NCI-H187 (cell line): ENCODE measurements around the gene BMP2K.
A peak's percentile ranks its signal among the peaks of the same experiment; 100 is the strongest.

ENCODE experiments used
- DNase-seq, 2 experiments: peaks; one replicate each; lab custom pipeline; 2025; lab: John Stamatoyannopoulos, UW

BMP2K gene

DNA sequence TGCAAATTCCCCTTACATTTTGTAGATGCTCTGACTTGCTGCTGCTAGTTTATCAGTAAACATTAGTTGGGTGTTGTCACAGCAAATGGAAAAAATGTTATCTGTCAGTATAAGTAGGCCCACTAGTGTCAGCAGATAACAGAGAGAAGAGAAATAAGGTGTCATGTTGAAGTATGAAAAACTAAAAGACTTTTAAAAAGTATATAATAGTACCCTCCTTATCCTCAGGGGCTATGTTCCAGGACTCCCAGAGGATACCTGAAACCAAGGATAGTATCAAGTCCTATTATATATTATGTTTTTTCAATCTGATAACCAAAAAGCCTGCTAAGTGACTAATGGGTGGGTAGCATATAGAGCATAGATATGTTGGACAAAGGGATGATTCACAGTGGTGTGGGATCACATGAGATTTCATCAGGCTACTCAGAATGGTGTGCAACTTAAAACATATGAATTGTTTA lies 11.6 kb upstream of the BMP2K start:
- no peak for DNase-seq

DNA sequence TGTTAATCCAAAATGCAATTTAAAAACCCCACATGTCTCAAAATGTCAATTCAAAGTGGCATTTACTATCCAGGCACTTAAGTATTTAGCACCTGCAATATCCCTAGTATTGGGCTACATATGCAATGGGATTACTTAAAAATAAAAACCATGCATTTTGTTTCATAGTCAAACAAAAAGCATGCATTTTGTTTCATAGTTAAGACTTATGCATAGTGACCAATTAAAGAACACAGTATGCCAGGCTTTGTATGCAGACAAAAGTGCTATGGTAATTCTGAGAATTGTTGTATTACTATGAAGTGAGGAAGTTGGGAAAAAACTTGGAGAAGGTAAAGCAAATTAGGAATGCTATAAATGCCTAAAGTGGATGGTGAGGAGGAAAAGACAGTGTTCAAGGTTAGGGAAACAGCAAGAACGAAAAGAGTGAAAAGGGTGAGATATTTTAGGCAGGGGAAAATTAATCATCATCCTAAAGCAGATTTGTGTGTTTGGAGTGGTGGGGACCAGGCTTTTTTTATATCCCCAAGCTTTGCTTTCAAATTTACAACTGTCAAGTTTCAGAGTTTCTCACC lies 10.6 kb upstream of the BMP2K start:
- DNase-seq: no peak

GRCh38 chr4:78766026-78766425 lies 10.1 kb upstream of the BMP2K start:
- no peak for DNase-seq

DNA sequence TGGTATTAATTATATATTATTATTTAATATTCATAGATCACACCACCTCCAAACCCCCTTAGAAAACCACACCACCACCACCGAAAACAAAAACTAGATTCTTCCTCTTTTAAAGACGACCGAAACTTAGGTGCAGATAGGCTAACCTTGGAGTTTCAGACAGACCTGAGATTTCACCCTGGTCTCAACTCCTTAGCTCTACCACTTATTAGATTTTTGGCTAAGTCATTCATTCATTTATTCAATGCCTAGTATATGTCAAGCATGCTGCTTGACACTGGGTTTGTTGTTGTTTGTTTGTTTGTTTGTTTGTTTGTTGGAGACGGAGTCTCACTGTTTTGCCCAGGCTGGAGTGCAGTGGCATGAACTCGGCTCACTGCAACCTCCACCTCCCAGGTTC lies 9.5 kb upstream of the BMP2K start:
- no peak for DNase-seq

- DNase-seq: no peak
Observed at GRCh38 chr4:78767350-78767749, 8.8 kb upstream of the BMP2K start.

DNA sequence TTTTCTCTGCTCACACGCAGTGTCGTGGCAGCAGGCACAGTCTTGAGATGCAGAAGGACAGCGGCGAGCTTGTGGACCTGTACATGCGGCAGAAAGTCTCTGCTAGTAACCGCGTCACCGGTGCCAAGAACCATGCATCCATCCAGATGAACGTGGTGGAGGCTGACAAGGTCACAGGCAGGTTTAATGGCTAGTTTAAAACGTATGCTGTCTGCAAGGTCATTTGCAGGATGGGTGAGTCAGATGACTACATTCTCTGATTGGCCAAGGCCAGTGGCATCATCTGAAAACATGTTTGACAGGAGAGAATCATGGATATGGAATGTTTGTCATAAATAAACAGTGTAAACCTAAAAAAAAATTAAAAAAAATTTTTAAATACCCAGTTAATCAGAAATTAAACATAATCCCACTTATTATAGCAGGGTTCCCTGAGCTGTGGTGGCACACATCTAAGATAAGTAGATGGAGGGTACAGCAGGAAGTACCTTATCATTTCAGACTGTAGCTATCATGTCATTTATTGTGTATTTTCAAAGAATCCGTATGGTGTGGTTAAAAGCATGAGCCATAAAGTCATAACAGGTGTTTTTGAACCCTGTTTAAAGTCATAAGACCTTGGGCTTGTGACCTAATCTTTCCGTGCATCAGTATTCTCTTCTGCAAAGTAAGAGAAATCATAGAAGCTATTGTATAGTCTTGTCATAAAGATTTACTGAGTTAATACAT lies 7.5 kb upstream of the BMP2K start:
- no peak for DNase-seq

- no peak for DNase-seq
Observed at GRCh38 chr4:78770091-78770642, 6.0 kb upstream of the BMP2K start.

DNA sequence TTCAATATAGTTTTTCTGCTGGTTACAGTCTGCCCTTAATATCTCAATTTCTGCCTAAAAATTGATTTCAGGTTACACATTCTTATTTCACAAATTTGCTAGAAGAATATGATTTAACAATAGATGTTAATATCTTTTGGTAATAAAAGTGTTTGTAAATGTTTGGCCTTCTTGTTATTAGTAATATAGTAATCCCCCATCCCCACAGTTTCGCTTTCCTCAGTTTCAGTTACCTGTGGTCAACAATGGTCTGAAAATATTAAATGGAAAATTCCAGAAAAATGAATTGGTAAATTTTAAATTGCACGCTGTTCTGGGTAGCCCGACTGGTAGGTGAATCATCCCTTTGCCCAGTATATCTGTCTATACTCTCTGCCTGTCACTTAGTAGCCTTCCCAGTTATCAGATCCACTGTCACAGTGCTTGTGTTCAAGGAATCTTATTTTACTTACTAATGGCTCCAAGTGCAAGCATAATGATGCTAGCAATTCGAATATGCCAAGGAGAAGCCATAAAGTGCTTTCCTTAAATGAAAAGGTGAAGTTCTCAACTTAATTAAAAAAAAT lies 3.5 kb upstream of the BMP2K start:
- no peak for DNase-seq

- no peak for DNase-seq
Observed at GRCh38 chr4:78774417-78774816, 1.7 kb upstream of the BMP2K start.

DNA sequence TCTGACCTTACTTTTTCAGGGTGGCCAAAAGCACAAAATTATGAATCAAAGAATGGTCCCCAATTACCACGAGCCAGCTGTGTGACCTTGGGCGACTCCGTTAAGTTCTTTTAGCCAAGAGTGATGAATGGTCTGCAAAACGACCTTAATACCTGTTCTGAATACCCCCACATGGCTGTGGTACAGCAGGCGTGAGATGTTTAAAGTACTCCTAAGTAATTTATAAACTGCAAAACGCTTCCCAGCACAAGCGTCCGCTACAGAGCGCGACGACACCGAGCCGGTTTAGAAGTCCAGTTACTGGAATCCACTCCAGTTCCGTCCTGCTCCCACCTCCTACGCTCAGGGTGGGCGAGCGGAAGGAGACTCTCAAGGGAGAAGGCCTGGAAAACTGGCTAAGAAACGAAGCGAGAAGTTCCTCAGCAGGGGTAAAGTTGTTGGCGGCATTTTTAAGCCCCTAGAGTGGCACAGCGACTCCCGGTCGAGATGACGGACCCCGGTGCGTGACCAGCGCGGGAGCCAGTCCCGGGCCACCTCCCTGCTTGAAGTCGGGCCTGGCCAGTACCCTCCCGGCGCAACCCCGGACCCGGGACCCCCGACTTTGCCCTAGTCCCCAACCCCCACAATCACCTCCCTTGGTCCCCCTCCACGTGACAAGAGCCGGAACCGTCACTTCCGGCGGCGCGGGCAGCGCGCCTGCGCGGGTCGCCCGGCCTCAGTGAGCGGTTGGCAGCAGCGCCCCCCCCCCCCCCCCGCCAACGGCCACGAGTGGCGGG lies 659 bp upstream of the BMP2K start:
- DNase-seq: peak; percentile 79 to 86

GRCh38 chr4:78776729-78777575 lies 802 bp downstream of the BMP2K start:
- DNase-seq: no peak

DNA sequence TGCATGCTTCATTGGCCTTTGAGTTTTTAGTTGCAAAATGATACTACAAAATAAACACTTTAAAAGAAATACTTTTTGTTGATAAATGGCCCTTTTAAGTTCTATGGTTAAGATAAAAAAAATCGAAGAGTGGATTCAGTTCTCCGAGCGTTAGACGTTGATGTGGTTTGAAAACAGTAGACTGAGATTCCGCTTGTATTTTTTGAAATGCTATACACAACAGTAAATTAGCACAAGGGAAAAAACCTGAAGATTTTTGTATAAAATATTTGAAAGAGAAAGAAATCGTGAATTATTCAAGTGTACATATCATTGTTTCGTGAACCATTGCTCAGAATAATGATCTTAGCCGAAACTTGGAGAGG lies 1.4 kb downstream of the BMP2K start:
- no peak for DNase-seq

DNA sequence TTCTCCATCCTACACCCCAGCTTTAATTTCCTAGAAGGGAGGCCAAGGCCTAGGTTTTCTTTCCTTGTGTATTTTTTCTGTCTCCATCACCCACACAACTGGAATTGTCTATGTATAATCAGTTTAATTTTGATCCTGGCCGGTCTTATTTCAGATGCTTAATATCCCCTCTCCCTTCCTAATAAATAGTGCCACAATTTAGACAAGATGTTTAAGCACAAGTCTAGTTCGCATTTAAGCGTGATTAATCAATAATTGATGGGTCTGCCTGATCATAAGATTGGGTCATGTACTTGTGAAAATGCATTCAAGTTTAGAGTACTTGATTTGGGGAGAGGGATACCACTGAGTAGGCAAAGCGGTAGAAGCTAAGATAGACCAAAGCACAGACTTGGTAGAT lies 2.4 kb downstream of the BMP2K start:
- no peak for DNase-seq

DNA sequence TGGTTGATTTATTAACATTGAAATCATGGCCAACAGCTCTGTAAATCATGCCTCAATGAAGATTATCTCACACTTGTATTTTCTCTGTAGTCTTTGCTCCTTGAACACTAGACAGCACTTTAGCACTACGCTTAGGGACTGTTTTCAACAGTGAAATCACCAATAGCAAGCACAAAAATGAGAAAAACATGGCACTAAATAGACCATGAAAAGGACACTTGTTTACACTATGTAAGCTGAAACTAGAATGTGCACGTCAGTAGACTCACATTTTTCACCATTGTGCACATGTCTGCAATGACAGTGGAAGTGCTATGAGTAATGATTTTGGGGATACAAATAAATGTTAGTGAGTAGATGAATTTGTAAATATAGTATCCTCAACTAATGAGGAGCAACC lies 3.1 kb downstream of the BMP2K start:
- no peak for DNase-seq

DNA sequence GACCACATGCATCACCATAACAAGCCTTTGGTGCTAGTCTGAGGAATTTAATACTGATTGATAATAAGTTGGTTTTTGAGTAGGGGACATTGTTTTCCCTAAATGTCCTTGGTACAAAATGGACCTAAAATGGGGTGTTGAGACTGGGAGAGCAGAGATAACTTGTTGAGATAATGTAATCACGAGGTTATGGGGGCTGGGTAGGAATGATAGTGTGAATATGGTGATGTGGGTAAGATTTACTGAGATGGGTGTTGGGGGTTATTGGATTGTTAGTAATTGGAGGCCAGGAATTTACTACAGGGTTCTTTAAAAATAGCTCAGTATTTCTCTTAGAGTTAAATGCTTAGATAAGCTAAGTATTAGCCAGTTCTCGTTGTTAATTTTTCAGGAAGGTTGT lies 3.9 kb downstream of the BMP2K start:
- no peak for DNase-seq

- no peak for DNase-seq
Observed at GRCh38 chr4:78781139-78781538, 5.0 kb downstream of the BMP2K start.

GRCh38 chr4:78781924-78782323 lies 5.8 kb downstream of the BMP2K start:
- no peak for DNase-seq

- no peak for DNase-seq
Observed at GRCh38 chr4:78784236-78784865, 8.2 kb downstream of the BMP2K start.

- no peak for DNase-seq
Observed at GRCh38 chr4:78787392-78788006, 11.3 kb downstream of the BMP2K start.

GRCh38 chr4:78788007-78788889 lies 12.1 kb downstream of the BMP2K start:
- DNase-seq: no peak
